Neural crest cell (in vitro differentiated cells): ENCODE measurements around the gene SYNPO2. TPM values are rescaled to one million over a fixed set of nuclear protein-coding genes. Genes with fewer than 3 reads are reported as not detected.

Experiments
- DNase-seq: peaks from one replicate; pipeline ENCODE4 v3.0.0; 2021; ENCODE audit warnings: low read depth, mixed read lengths, low spot score
- H3K27ac Mint-ChIP-seq: one replicate; pipeline ENCODE4 v1.8.0; 2021; ENCODE audit warnings: mild to moderate bottlenecking, mixed read lengths; ENCODE audit not compliant: unreplicated experiment
- H3K27me3 Mint-ChIP-seq: 2 replicates; pipeline ENCODE4 v1.8.0; 2021; ENCODE audit warnings: low read depth, mild to moderate bottlenecking, mixed read lengths
- H3K36me3 Mint-ChIP-seq: 2 replicates; pipeline ENCODE4 v1.8.0; 2021; ENCODE audit warnings: low read depth, mild to moderate bottlenecking, mixed read lengths
- H3K4me1 Mint-ChIP-seq: 2 replicates; pipeline ENCODE4 v1.8.0; 2021; ENCODE audit warnings: mixed read lengths
- H3K4me3 Mint-ChIP-seq: one replicate; pipeline ENCODE4 v1.8.0; 2021; ENCODE audit warnings: mild to moderate bottlenecking, mixed read lengths
- H3K9me3 Mint-ChIP-seq: 2 replicates; pipeline ENCODE4 v1.8.0; 2021; ENCODE audit warnings: mixed read lengths
- total RNA-seq: library from RNA; stranded (reverse); gene quantifications from 2 replicates; pipeline ENCODE4 v1.2.1, GENCODE V29; 2021
- TF ChIP-seq, protein P1 (sequence below): fragments of 200-600 bp; sonication (generic); conservative IDR thresholded peaks from 2 replicates; pipeline ENCODE4 v1.5.0; 2021; ENCODE audit warnings: antibody characterized with exemption, mild to moderate bottlenecking

Gene SYNPO2
- total RNA-seq, 1 donor from 2014 or later = 0.07 TPM

DNA sequence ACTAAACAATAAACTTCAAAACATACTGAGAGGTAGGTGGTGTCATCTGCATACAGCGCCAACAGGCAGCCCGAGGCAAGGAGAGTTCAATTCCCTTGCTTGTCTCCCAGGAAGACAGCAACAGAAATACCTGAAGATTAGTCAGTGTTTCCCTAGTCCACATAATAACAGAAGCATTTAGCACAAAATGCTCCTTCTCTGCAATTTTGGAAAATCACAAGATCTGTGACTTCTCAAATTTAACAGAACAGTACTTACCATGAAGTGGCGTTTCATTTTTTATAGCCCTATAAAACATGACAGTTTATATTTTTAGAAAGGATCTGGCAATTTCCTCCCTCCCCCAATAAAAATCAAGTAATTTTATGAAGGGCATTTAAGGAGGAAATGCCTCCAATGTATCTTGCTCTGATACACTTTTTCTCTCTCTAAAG is 179.9 kb downstream of the SYNPO2 start:
- no peak for DNase-seq
- Mint-ChIP-seq H3K4me3 (no peak overlapping the region), H3K27ac (no peak overlapping the region), H3K9me3 (peaks cover 4% of the 10 kb centered on the region), H3K27me3 (peaks cover 4% of the 10 kb centered on the region), H3K36me3 (peaks cover 20% of the 10 kb centered on the region), H3K4me1 (peaks cover 10% of the 10 kb centered on the region)
- TF ChIP-seq, protein P1, sequence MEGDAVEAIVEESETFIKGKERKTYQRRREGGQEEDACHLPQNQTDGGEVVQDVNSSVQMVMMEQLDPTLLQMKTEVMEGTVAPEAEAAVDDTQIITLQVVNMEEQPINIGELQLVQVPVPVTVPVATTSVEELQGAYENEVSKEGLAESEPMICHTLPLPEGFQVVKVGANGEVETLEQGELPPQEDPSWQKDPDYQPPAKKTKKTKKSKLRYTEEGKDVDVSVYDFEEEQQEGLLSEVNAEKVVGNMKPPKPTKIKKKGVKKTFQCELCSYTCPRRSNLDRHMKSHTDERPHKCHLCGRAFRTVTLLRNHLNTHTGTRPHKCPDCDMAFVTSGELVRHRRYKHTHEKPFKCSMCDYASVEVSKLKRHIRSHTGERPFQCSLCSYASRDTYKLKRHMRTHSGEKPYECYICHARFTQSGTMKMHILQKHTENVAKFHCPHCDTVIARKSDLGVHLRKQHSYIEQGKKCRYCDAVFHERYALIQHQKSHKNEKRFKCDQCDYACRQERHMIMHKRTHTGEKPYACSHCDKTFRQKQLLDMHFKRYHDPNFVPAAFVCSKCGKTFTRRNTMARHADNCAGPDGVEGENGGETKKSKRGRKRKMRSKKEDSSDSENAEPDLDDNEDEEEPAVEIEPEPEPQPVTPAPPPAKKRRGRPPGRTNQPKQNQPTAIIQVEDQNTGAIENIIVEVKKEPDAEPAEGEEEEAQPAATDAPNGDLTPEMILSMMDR = no peak

DNA sequence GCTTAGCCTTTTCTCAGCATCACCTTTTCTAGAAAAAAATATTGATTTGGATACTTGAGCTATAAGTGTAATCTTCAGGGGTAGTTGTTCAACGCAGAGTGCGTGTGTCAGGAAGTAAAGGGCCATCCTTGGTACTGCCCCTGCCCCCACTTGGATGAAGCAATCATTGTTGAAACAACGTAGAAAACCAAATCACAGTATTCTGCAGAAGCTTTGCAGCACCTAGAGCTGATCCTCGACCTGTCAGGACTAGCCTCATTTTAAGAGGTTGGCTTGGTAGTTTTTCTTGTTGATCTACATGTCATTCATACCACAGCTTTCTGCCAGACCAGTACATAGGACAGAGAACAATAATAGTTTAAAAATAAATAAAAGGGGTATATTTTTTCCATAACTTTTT is 181.6 kb downstream of the SYNPO2 start:
- TF ChIP-seq, protein P1 = no peak
- Mint-ChIP-seq H3K4me1 (peaks cover 10% of the 10 kb centered on the region), H3K27me3 (peaks cover 4% of the 10 kb centered on the region), H3K36me3 (peaks cover 13% of the 10 kb centered on the region), H3K27ac (no peak overlapping the region), H3K9me3 (peaks cover 4% of the 10 kb centered on the region), H3K4me3 (no peak overlapping the region)
- DNase-seq = no peak

DNA sequence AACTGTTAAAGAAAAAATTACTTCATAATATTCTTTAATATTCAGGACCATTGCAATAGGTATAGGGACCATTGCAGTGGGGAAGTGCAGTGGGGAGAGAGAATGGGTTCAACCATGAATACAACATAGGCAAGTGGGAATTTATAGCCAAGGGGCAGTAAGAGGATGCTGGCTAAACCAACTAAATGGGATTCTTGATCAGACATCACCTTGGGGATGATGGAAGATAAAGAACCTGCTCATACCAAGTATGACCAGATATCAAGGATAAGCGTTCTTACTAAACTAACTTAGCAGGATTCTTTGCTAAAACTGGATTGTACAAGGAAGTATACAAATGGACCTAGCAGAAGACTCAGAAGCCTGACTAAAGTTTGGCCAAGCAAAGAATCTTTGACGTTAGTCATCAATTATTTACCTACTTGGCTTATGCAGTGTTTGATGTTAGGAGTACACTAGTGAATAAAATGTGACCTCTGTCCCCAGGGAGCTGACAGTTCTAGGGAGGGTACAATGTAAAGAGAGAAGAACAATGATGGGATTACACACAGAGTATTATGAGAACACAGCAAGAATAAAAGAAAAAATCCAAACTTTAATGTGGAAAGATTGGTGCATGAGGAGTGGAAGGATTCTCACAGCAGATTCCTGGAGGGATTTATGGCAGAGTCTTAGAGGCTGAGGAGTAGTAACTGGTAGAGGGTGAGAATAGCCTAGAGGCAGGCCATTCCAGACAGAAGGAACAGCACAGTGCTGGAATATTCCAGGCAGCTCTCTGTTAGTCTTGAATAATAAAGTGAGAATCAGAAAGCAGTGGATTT is 192.3 kb downstream of the SYNPO2 start:
- Mint-ChIP-seq H3K27ac (no peak overlapping the region), H3K36me3 (no peaks in the 10 kb centered on the region), H3K9me3 (peaks cover 10% of the 10 kb centered on the region), H3K4me3 (no peak overlapping the region), H3K27me3 (no peaks in the 10 kb centered on the region), H3K4me1 (peaks cover 10% of the 10 kb centered on the region)
- TF ChIP-seq, protein P1 = no peak
- DNase-seq = no peak

DNA sequence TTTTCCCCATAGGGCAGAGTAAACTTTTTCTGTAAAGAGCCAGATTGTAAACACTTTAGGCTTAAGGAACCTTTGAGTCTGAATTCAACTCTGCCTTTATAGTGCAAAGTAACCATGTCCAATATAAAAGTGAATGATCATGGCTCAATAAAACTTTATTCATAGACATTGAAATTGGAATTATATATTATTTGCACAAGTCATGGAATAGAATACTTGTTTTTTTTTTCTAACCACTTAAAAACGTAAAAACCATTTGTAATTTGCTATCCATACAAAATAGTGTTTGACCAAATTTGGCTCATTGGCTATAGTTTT is 192.8 kb downstream of the SYNPO2 start:
- Mint-ChIP-seq H3K36me3 (no peaks in the 10 kb centered on the region), H3K9me3 (peaks cover 10% of the 10 kb centered on the region), H3K27ac (no peak overlapping the region), H3K4me1 (peaks cover 10% of the 10 kb centered on the region), H3K27me3 (no peaks in the 10 kb centered on the region), H3K4me3 (no peak overlapping the region)
- TF ChIP-seq, protein P1 = no peak
- no peak for DNase-seq

DNA sequence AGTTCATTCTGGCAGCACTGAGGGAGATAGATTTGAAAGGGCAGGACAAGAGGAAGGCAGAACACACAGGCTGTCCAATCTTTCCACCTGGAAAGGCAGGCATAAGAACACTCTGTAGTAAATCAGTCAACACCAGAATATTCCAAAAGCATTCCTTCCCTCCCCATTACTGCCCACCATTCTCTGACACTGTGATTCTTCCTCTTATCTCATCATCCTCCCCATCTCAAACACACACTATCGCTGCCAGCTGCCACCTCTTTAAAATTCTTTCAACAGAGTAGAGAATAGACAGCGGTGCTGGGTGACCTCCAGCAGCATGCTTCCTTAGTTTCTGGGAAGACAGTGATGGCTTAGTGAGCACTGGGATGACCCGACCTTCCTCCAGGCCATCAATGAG is 193.3 kb downstream of the SYNPO2 start:
- Mint-ChIP-seq H3K4me3 (no peak overlapping the region), H3K27ac (peak overlapping the region; percentile 38), H3K9me3 (peaks cover 10% of the 10 kb centered on the region), H3K4me1 (peaks cover 10% of the 10 kb centered on the region), H3K27me3 (no peaks in the 10 kb centered on the region), H3K36me3 (no peaks in the 10 kb centered on the region)
- no peak for DNase-seq
- TF ChIP-seq, protein P1 = no peak
